Measurements from ENCODE around the gene THY1.
"Not testable (repeated sequence)": the region's sequence is repeated elsewhere in the genome, so short reads cannot be mapped to it uniquely, and the experiment has no call there.

The THY1 gene

DNA sequence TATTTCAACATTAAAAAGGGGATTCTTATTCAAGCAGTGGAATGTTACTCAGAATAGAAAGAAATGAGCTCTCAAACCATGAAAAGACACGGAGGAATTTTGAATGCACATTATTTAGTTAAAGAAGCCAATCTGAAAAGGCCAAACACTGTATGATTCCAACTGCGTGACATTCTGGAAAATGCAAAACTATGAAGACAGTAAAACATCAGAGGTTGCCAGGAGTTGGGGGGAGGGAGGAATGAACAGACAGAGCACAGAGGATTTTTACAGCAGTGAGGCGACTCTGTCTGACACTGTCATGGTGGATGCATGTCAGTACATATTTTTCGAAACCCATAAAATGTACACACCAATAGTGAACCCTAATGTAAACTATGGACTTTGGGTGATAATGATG lies 22.9 kb upstream of the THY1 start:
- in situ Hi-C loops (cut with MboI; ENCODE audit: low sequenced_read_pairs): no loop called here

DNA sequence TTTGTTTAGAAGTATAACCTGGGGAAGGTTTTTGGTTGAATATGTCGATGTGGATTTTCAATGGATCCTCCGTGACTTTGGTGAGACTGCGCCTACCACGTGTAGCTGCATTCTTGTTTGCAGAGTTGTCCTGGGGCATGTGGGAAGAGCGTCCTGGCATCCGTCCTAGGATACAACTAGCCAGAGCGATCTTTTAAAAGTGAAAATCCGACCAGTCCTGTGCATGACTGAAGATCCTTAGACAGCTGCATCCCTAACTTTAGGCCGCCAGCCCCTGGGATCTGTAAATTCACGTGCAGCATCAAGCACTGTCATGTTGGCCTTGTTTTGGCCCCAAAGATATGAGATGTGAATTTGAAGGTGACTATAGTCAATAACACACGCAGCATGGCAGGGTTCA lies 22.4 kb upstream of the THY1 start:
- in situ Hi-C loops (cut with MboI; ENCODE audit: low sequenced_read_pairs): no loop called here

DNA sequence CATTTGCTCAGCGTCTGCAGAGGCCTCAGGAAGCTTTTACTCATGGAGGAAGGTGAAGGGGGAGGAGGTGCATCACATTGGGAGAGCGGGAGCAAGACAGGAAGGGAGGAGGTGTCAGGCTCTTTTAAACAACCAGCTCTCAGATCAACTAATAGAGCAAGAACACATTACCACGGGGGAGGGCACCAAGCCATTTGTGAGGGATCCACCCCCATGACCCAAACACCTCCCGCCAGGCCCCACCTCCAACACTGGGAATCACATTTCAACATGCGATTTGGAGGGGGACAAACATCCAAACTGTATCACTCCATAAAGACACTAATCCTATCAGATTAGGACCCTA lies 18.9 kb upstream of the THY1 start:
- in situ Hi-C loops (cut with MboI; ENCODE audit: low sequenced_read_pairs): no loop called here

DNA sequence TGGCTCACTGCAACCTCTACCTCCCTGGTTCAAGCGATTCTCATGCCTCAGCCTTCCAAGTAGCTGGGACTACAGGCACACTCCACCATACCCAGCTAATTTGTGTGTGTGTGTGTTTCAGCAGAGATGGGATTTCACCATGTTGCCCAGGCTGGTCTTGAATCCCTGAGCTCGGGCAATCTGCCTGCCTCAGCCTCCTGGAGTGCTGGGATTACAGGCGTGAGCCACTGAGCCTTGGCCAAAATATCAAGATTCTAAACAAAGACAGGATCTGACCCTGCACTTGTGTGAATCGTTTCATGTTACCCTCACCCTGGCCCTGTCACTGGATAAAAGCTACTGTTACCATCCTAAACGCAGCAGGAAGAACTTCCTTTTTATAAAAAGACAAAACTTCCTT lies 15.6 kb upstream of the THY1 start:
- in situ Hi-C loops (cut with MboI; ENCODE audit: low sequenced_read_pairs): no loop called here

DNA sequence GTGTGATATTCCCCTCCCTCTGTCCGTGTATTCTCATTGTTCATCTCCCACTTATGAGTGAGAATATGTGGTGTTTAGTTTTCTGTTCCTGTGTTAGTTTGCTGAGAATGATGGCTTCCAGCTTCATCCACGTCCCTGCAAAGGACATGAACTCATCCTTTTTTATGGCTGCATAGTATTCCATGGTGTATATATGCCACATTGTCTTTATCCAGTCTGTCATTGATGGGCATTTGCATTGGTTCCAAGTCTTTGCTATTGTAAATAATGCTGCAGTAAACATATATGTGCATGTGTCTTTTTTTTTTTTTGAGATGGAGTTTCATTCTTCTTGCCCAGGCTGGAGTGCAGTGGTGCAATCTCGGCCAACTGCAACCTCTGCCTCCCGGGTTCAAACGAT lies 14.5 kb upstream of the THY1 start:
- in situ Hi-C loops (cut with MboI; ENCODE audit: low sequenced_read_pairs): not testable (repeated sequence)

DNA sequence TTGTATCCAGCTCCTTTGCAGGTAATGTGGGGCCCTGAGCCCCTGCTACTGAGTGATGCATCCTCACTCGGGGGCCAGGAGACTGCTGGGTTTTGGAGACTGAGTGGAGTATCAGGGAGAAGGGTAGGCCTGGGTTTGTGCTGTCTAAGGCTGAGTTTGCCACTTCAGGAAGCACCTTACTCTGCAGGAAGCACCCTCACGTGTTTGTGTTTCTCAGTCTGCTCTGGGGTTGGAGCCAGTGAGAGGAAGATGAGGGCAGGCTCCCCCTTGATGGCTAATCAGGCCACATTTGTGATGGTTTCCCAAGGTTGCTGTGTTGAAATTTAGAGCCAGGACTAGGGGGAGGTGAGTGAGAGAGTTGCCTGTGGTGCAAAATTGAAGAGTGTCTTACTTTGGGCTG lies 13.7 kb upstream of the THY1 start:
- in situ Hi-C loops (cut with MboI; ENCODE audit: low sequenced_read_pairs): no loop called here

DNA sequence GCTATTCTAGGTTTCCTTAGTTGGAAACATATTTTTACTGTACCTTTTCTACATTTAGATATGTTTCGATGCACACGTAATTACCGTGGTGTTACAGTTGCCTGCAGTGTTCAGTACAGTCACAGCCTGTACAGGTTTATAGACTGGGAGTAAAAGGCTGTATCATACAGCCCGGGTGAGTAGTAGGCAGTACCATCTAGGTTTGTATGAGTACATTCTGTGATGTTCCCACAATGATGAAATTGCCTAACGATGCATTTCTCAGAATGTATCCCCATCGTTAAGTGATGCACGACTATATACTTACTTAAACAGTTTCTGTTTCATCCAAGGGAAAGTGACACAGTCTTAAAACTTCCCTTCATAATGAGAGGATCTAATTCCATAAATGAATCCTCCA lies 13.1 kb upstream of the THY1 start:
- in situ Hi-C loops (cut with MboI; ENCODE audit: low sequenced_read_pairs): no loop called here

DNA sequence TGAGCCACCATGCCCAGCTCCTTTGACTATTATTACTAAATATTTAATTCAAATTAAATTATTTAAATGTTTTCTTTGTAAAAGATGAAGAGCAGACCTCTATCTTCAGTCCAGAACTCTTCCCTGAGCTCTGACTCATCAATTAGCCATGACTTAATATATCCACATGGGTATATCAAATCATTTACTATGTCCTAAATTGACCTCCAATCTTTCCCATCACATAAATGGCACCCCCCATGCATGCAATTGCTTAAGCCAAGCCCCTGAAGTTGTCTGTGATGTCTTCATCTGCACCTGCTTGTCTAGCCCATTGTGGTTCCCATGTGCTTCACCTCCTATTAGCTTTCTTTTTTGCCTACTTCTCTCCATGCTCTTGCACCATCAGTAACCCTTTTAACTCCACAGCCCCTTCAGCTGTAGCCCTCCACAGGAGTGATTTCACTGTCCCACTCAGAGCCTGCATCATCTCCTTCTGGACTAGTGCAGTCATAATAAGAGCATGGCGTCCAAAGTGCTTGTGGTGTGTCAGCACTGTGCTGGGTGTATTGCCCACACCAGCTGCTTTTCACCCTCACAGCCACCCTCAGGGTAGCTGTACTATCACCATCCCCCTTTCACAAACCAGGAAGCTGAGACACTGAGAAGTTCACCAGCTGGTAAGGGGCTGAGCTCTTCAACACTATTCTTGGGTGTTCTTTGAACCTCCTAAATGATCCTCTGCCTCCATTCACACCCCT lies 11.8 kb upstream of the THY1 start:
- in situ Hi-C loops (cut with MboI; ENCODE audit: low sequenced_read_pairs): no loop called here

DNA sequence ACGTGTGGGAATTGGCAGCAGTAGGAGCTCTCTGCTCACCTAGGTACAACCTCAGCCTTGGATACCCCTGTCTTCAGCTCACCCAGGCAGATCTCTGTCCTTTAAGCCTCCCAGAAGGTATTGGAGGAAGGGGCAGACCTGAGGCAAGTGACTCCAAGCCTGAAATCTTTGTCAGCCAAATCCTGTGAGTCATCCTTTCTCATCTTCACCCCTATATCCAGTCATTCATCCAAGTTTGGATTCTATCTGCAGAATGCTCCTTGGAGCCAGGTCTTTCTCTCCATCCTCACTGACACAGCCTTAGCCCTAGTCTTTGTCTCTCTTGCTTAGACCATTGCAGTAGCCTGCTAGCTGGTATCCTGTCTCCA lies 10.4 kb upstream of the THY1 start:
- in situ Hi-C loops (cut with MboI; ENCODE audit: low sequenced_read_pairs): no loop called here

DNA sequence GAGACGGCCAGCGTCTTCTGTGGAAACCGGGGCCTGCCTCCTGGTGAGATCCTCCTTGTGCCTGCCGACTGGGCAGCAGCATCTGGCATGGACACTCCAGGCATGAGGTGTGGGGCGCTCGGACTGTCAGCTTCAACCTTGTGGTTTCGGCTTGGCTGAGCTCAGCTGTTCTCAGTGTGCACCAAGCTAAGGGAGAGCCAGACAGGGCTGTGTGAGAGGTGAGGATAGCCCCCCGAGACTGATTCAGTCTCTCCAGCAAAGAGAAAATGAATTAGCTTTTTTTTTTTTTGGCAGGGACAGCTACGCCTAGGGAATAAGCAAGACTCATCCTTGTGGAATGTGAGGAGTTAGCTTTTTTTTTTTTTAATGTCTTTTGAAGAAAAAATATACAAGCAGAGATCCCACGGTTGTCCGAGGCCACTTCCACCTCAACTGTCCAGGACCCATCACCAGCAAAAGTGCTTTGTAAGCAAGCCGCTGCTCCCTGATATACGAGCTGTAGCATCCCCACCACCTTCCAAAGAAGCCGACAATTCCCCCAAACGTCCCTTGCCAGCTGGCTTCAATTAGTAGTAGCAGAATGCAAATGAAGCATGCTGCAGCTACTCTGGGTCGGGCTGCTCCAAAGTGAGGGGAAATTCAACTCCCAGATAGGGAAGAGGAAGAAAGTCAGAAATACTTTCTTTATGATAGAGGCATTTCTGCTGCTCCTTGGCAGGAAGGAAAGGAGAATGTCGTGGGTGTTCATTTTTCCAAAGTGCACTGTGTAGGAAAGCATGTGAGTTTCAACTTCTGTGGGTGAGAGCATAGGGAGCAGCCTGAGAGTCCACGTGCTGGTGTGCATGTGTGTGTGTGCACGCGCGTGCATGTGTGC lies 9.7 kb upstream of the THY1 start:
- in situ Hi-C loops (cut with MboI; ENCODE audit: low sequenced_read_pairs): no loop called here

DNA sequence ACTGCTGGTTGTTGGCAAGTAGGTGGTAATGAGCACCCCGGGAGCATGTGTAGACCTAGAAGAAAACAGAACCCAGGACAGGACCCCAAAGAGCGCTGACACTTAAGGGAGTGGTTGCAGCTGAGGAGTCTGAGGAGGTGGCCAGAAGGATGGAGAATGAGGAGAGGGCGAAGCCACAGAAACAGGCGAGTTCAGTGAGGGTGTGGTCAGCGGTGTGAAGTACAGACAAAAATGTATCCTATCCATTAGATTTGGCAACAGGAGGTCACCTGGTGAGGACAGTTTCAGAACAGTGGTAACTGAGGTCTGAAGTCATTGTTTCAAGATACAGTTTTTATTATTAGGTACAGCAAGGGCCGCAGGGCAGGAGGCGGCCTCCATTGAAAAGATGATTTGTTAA lies 8.6 kb upstream of the THY1 start:
- in situ Hi-C loops (cut with MboI; ENCODE audit: low sequenced_read_pairs): no loop called here

DNA sequence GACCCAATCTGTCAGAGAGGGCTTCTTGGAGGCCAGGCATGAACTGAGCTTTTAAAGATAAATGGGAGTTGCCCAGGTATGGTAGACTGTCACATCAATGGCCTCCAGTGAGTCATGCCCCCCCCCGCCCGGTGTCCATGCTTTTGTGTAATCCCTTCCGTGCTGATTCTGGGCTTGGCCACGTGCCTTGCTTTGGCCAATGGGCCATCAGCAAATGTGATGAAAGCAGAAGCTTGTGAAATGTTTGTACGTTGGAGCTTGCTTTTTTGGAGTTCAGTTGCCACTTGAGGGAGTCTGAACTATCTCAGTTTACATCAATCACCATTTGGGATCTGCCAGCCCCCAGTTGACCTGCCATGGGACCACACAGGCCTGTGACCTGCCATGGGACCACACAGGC lies 4.3 kb upstream of the THY1 start:
- in situ Hi-C loops (cut with MboI; ENCODE audit: low sequenced_read_pairs): no loop called here

DNA sequence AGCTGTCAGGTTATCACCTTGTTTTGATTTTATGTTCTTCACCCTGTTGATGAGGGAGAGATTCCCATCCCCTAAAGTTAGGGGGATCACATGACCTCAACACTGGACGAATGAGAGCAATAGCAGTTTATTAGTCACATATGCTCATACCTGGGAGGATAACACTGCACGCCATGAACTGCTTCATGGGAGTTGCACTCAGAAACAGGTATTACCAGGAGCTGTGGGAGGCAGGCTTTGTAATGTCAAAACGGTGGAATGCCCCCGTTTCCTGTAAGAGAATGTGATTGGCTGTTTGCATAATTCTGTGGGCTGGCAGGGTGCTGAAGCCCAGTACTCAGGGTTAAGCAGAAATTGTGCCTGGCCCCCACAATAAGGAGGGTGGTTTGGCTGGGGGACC lies 3.2 kb upstream of the THY1 start:
- in situ Hi-C loops (cut with MboI; ENCODE audit: low sequenced_read_pairs): no loop called here

DNA sequence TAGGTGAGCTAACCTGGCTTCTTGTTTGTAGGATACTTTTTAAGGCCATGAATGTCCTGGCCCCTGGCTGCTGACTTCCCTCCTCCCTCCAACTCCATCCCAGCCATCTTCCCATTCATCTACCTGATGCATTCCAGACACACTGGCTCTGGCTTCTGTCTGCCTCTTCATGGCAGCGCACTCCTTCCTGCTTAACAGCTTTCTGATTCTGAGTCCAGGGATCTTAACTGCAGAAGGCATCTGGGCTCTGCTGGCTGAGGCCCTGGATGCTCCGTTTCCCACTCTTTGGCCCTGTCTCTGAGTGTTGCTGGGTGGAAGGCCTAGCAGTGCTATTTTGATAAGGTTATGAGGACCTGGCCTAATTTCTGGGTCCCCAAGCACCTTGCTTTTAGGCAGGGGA lies 1.8 kb upstream of the THY1 start:
- in situ Hi-C loops (cut with MboI; ENCODE audit: low sequenced_read_pairs): no loop called here

DNA sequence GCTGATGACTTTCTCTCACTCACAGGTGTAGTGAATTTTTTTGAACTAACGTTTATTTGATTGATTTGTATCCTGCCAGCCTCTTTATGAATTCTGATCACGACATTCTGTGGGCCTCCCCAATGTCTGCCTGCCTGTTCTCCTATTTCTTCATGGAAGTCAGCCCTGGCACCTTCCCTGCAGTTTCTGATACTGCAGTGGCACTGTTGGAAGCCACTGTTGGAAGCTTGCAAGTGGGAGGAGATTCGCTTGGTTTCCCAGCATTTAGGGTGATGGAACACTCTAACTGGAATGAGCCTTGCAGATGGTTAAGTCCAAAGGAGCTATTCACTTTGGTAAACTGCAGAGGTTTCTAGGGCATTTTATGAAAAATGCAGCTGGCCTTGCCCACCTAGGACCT lies 1.3 kb upstream of the THY1 start:
- in situ Hi-C loops (cut with MboI; ENCODE audit: low sequenced_read_pairs): no loop called here

DNA sequence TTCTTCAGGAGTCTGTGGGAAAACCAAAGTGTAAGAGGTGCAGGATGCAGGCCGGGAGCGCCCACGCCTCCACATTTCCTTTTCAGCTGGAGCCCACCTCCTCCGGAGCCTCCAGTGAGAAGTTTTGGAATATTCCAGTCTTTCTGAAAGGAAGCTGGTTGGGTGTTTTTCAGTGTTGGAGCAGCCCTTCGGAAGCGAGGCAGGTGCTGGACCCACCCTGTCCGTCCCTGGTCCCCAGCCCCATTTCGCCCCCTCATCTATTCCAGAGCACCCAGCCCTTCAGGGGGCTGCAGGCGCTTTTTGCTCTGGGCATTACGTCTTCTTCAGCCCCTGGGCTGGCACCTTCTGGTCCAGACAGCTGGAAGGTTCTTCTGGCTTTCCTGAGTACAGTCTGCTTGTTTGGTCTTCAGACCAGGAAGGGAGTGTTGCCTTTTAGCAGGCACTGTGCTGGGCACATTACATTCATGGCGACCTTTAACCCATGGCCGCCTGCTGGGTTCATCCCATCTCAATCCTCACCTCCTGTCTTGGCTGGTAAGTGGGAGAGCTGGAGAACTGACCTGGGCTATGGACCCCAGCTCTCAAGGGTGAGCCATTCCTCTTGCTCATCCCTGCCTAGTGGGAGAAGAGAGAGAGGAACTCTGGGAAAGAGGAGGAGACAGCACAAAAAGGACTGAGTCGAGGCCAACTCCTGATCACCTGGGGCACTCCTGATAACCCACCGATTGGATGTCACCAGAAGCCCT lies 710 bp upstream of the THY1 start:
- in situ Hi-C loops (cut with MboI; ENCODE audit: low sequenced_read_pairs): no loop called here

DNA sequence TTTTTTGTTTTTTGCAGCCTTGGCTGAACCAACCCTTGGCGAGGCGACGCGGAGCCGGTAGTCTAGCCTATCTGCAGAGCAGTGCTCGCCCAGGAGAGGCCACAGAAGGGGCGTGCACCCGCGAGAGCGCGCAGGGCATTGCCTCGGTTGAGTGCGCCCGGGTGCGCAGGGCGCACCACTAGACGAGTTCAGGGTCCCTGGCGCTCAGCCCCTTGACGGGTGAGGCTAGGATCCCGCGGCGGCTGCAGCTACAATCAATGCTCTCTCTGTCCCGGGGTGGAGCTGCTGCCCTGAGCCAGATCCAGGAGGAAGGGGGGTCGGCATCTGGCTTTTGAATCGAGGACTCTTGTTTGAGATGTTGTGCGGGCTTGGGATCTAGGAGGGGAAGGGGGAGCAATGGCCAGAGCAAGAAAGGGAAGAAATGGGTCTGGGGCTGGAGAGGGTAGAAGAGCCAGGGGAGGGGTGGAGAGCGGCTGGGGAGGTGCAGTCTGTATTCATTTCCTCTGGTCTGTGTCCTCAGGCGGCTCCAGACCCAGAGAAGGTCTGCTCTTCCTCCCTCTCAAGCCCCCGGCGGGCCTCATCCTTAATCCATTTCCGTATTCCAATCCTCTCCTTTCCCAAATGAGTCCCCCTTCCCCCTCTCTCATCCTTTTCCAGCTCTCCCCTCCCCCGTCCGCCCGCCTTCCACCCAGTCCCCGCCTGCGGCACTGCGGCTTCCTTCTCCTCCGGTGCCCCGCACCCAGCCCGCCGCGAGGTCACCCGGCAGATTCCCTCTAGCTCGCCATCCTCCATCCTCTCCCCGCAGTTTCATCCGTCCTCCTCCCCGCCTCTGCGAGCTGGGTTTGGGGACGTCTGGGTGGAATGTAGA lies 797 bp downstream of the THY1 start:
- in situ Hi-C loops (cut with MboI; ENCODE audit: low sequenced_read_pairs): no loop called here

DNA sequence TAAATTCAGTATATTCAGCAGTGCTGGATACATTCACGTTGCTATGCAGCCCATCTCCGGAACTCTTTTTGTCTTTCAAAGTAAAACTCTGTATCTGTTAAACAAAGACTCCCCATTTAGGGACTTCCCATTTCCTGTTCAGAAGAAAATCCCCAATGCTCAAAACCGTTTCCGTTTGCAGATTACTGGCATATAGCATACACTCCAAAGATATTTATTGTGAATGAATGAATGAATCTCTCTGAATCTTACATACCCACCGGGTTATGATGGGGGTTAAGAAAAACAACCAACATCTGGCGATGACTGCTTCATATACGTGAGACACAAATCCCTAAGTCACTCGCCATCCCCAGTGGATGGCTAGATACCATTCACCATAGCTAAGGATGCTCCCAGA lies 1.6 kb downstream of the THY1 start:
- in situ Hi-C loops (cut with MboI; ENCODE audit: low sequenced_read_pairs): no loop called here

DNA sequence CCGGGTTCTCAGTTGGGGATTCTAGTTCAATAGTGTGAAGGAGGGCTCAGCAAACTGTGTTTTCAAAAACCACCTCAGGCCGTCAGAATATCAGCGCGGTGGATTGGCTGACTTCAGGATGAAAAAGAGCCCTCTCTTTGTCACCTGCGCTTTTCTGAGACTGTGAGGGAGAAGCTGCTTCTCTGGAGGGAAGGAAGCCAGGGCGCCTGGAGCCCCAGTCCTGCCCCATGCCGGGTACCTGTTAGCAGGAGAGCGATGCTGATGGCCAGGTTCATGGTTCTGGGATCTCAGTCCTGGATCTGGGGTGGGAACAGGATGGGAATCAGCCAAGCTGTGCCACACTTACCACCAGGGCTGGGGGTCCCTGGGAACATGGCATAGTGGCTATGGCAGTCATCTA lies 2.3 kb downstream of the THY1 start:
- in situ Hi-C loops (cut with MboI; ENCODE audit: low sequenced_read_pairs): no loop called here

DNA sequence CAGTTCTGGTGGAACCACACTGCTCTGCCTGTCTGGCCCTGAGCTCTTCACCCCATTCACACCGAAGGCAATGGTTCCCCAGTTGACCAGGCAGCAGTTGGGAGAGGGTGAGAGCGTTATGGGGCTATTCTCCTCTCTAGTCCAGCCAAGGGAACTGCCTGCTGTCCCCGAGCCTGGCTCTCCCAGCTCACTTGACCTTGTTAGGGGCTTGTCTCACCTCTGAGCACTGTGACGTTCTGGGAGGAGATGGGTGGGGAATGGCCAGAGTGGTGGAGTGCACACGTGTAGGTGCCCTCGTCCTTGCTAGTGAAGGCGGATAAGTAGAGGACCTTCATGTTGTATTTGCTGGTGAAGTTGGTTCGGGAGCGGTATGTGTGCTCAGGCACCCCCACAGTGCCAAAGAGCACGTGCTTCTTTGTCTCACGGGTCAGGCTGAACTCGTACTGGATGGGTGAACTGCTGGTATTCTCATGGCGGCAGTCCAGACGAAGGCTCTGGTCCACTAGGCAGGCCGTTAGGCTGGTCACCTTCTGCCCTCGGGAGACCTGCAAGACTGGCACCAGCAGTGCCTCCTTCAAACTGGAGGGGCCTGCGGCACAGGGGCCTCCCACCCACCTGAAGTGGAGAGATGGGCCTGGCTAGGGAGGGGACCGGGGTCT lies 3.0 kb downstream of the THY1 start:
- in situ Hi-C loops (cut with MboI; ENCODE audit: low sequenced_read_pairs): no loop called here

DNA sequence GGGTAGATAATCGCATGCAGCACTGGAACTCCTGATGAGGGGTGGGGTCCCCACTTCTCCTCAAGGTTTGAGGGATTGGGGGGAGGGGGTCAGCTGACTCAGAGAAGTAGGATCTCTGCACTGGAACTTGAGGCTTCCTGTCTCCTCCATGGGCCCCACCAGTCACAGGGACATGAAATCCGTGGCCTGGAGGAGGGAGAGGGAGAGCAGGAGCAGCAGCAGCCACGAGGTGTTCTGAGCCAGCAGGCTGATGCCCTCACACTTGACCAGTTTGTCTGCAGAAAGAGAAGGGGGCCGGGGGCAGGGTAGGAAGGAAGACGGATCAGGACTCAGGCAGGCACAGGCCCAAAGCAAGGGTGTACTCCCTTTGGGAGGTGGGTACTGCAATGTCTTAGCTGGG lies 3.7 kb downstream of the THY1 start:
- in situ Hi-C loops (cut with MboI; ENCODE audit: low sequenced_read_pairs): no loop called here
